Measurements from ENCODE around the gene MTFMT. TPM values are rescaled to one million over a fixed set of nuclear protein-coding genes. Genes with fewer than 3 reads are reported as not detected.

The MTFMT gene
- total RNA-seq, 1 donor: 30.7 TPM

DNA sequence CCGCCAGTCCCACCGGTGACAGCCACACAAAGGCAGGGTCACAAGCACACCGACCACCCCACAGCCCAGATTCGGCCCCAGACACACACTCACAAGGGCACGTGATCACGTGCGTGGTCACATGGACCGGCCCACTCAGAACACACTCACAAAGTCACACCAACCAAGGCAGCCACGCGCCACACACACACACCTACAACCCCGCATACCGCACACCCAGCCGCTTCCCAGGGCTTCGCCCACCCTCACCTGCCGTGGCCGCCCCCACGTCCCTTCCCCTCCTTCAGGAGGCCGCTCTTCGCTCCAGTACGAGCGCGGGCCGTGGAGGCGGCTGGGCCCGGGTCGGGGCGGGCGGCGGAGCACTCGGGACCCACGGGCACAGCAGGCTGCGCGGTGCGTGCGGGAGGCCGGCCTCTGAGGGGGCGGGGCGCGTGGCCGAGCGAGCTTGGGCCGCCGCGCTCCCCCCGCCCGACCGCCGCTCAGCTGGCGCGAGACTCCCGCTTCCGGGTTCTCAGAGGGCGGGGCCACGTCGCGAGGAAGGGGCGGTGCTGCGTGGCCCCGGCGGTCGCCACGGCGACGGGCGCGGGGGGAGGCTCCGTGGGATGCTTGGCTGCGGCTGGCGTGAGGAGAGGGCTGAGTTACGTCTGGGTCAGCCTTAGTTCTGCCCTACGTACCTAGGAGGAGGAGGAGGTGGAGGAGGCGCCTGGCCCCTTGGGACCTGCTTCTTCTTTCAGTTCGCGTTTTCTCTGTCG lies 39.8 kb downstream of the MTFMT start, which contains the start of gene SPG21:
TSS of gene SPG21 (minus strand) at position 499 of the 752 bp plus-strand sequence. CDS start 6,345 bp downstream, outside the sequence.
- peak within 1 kb of the TSS; percentile 92 for H3K4me3 ChIP-seq (ENCODE audit: low read depth, low read length)
- peak; percentile 95 for DNase-seq (ENCODE audit: low read depth)
- TF ChIP-seq, protein P1, sequence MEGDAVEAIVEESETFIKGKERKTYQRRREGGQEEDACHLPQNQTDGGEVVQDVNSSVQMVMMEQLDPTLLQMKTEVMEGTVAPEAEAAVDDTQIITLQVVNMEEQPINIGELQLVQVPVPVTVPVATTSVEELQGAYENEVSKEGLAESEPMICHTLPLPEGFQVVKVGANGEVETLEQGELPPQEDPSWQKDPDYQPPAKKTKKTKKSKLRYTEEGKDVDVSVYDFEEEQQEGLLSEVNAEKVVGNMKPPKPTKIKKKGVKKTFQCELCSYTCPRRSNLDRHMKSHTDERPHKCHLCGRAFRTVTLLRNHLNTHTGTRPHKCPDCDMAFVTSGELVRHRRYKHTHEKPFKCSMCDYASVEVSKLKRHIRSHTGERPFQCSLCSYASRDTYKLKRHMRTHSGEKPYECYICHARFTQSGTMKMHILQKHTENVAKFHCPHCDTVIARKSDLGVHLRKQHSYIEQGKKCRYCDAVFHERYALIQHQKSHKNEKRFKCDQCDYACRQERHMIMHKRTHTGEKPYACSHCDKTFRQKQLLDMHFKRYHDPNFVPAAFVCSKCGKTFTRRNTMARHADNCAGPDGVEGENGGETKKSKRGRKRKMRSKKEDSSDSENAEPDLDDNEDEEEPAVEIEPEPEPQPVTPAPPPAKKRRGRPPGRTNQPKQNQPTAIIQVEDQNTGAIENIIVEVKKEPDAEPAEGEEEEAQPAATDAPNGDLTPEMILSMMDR (IDR thresholded peaks at IDR 0.05; ENCODE audit: insufficient read depth, low read depth, low read length): no peak

DNA sequence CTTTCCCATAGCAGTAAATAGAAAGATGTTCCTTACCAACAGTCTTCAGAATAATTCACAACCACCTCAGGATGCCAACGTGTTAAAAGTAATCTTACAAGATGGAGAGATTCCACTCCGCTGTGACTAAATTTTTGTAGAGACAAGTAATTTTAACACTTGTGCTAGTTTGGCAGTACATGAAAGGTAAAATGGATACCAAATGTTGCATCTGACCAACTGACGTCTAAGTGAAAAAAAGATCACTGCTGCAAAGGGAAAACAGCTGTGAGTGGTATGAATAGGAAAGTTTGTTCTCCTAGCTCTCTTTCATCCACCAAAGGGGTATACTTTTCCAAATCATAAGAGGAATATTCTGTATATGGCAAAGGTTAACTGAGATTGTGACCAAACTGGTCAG lies 42.3 kb downstream of the MTFMT start:
- peak; percentile 38 for DNase-seq (ENCODE audit: low read depth)
- no peak overlapping the region for H3K4me3 ChIP-seq (ENCODE audit: low read depth, low read length)

DNA sequence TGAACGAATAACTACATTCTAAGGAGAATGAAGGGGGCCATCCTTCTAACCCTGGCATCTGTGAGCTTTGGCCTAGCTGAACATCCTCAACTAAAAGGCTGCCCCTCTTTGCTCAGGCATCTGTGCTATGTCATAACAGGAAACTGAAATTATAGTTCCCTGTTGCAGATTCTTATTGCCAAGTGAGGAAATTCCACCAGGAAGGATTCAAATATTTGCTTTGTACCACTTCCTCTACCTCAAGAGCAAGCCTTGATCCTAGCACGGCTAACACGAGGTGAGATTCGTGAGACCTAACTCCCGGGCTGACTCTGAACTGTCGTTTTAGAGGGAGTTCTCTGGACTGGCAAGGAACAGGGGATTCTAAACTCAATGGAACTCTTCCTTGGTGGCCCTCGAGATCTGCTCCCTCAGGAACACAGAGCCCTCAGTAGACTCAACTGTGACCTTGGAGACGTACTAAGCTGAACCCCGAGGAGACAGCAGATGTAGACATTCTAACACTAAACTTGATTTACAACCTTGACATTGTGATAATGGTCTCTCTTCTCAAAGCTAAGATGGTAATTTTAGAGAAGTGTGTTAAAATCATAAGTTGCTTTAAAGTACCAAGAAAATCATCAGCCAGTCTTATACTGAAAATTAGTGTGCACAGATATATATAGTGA lies 43.9 kb downstream of the MTFMT start:
- peak overlapping the region; percentile 10 for H3K4me3 ChIP-seq (ENCODE audit: low read depth, low read length)
- TF ChIP-seq, protein P1 (IDR thresholded peaks at IDR 0.05; ENCODE audit: insufficient read depth, low read depth, low read length): no peak
- DNase-seq (ENCODE audit: low read depth): peak; percentile 71

More for the DNA sequence above, 42.3 kb downstream of the MTFMT start:
- TF ChIP-seq, protein P1 (IDR thresholded peaks at IDR 0.05; ENCODE audit: insufficient read depth, low read depth, low read length): no peak

DNA sequence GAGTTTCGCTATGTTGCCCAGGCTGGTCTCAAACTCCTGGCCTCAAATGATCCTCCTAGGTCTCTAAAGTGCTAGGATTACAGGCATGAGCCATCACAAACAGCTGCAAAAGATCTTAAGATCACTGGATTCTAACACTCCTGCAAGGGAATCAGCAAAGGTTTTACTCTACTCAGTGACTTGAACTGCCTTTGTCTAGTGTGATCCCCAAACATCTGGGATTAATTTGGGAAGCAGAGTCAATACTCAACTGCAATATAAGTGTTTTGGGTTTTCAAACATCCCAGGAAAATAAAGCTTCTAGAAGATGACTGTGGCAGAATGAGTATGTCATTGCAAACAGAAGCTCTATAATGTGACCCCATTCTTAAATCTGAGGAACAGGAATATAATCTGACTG lies 47.0 kb downstream of the MTFMT start:
- peak; percentile 58 for DNase-seq (ENCODE audit: low read depth)
- H3K4me3 ChIP-seq (ENCODE audit: low read depth, low read length): no peak overlapping the region
- TF ChIP-seq, protein P1 (IDR thresholded peaks at IDR 0.05; ENCODE audit: insufficient read depth, low read depth, low read length): no peak

DNA sequence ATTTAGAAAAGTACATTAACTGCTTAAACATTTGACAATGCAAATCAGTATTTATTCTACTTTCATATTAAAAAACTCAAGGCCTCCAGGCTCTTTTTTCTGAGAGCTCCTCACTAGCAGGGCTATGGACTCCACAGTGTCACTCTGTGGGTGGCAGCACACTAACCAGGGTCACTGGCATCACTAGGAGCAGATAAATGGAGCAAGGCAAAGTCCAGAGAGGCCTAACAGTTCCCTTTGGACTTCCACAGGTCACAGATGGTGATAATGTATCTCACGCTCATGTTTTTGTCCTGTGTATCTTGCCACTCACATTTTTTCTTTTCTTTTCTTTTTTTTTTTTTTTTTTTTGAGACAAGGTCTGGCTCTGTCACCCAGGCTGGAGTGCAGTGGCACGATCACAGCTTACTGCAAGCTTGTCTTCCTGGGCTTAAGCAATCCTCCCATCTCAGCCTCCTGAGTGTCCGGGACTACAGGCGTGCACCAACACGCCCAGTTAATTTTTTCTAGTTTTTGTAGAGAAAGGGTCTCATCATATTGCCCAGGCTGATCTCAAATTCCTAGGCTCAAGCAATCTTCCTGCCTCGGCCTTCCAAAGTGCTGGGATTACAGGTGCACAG lies 47.5 kb downstream of the MTFMT start:
- H3K4me3 ChIP-seq (ENCODE audit: low read depth, low read length): no peak overlapping the region
- DNase-seq (ENCODE audit: low read depth): no peak
- TF ChIP-seq, protein P1 (IDR thresholded peaks at IDR 0.05; ENCODE audit: insufficient read depth, low read depth, low read length): no peak

DNA sequence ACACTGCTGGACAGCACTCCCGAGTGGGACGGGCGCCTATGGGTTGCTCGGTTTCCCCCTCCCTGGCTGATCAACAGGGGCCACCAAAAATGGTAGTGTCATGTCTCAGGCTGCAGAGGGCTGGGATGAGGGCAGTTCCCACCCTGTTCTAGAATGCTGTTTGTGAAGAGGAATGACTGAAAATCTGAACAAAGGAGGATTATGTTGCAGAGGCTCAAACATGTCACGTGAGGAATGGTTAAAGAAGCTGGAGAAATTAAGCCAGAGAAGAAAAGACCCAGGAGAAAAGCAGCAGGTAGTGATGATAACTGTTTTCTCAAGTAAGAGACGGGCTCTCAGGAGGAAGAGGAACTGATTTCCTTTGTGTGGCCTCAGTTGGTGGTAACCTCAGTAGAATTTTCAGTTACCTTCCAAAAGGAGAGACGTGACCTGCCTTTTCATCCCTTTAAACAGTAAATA lies 50.2 kb downstream of the MTFMT start:
- DNase-seq (ENCODE audit: low read depth): no peak
- no peak overlapping the region for H3K4me3 ChIP-seq (ENCODE audit: low read depth, low read length)
- TF ChIP-seq, protein P1 (IDR thresholded peaks at IDR 0.05; ENCODE audit: insufficient read depth, low read depth, low read length): no peak
